Measurements from ENCODE around the gene VSTM4.

DNA sequence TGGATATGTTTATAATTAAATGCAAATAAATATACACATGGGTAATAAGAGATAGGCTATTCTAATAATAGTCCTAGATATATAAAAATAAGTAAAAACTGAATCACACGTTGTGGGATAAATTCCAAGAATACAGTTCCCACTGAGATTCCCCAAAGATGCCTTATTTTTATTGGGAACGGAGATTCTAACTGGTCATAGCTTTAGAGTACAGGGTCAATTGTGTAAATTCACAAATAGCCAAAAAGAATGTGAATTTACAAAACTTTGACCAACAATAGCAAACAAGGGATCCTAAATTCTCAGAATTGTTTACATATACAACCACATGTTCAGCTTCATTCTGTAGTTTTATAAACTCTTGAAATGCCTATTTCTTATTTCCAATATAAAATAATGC is 65.0 kb downstream of the VSTM4 start:
- TF ChIP-seq, protein P1, sequence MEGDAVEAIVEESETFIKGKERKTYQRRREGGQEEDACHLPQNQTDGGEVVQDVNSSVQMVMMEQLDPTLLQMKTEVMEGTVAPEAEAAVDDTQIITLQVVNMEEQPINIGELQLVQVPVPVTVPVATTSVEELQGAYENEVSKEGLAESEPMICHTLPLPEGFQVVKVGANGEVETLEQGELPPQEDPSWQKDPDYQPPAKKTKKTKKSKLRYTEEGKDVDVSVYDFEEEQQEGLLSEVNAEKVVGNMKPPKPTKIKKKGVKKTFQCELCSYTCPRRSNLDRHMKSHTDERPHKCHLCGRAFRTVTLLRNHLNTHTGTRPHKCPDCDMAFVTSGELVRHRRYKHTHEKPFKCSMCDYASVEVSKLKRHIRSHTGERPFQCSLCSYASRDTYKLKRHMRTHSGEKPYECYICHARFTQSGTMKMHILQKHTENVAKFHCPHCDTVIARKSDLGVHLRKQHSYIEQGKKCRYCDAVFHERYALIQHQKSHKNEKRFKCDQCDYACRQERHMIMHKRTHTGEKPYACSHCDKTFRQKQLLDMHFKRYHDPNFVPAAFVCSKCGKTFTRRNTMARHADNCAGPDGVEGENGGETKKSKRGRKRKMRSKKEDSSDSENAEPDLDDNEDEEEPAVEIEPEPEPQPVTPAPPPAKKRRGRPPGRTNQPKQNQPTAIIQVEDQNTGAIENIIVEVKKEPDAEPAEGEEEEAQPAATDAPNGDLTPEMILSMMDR (IDR thresholded peaks at IDR 0.05) = no peak
- TF ChIP-seq POLR2A (IDR thresholded peaks at IDR 0.05) = no peak
- no peak for TF ChIP-seq EP300 (IDR thresholded peaks at IDR 0.05)

All from ovary (tissue), 3 donors.